Effector memory CD4-positive, alpha-beta T cell (primary cell): Measurements from ENCODE around the gene HSPA1L.

Experiments used
- DNase-seq, 3 donors: peaks; one replicate each; pipeline ENCODE4 v3.0.0-alpha.2; 2020
- H3K27ac ChIP-seq: 2 replicates; pipeline ENCODE4 v1.7.0; 2013; ENCODE audit warnings: mild to moderate bottlenecking, low read length, moderate library complexity; ENCODE audit not compliant: insufficient read depth, poor library complexity, severe bottlenecking
- H3K27me3 ChIP-seq: replicated peaks from 2 replicates; pipeline ENCODE4 v1.7.0; 2013; ENCODE audit warnings: mild to moderate bottlenecking, low read length; ENCODE audit not compliant: insufficient read depth, control insufficient read depth, poor library complexity, severe bottlenecking
- H3K36me3 ChIP-seq: 2 replicates; pipeline ENCODE4 v1.7.0; 2013; ENCODE audit warnings: mild to moderate bottlenecking, low read length, moderate library complexity; ENCODE audit not compliant: control insufficient read depth, insufficient read depth
- H3K4me1 ChIP-seq: 2 replicates; pipeline ENCODE4 v1.7.0; 2013; ENCODE audit warnings: low read length, mild to moderate bottlenecking; ENCODE audit not compliant: control insufficient read depth, insufficient read depth, poor library complexity, severe bottlenecking
- H3K4me3 ChIP-seq: 2 replicates; pipeline ENCODE4 v1.7.0; 2013; ENCODE audit warnings: low read length, low read depth, mild to moderate bottlenecking; ENCODE audit not compliant: insufficient read depth, poor library complexity, severe bottlenecking
- H3K9me3 ChIP-seq: 2 replicates; pipeline ENCODE4 v1.7.0; 2013; ENCODE audit warnings: mild to moderate bottlenecking, low read length, moderate library complexity; ENCODE audit not compliant: control insufficient read depth

HSPA1L gene

GRCh38 chr6:31776485-31776988, 38.5 kb downstream of the HSPA1L start:
- Histone ChIP-seq H3K4me1 (peaks cover 37% of the 10 kb centered on the region), H3K4me3 (peak overlapping the region; percentile 24), H3K36me3 (peaks cover 29% of the 10 kb centered on the region), H3K27ac (peak overlapping the region; percentile 7), H3K27me3 (no peaks in the 10 kb centered on the region), H3K9me3 (no peaks in the 10 kb centered on the region)
- no peak for DNase-seq

GRCh38 chr6:31775633-31776484, 39.2 kb downstream of the HSPA1L start:
- Histone ChIP-seq H3K9me3 (no peaks in the 10 kb centered on the region), H3K27ac (peak overlapping the region; percentile 7), H3K4me1 (peaks cover 37% of the 10 kb centered on the region), H3K27me3 (no peaks in the 10 kb centered on the region), H3K36me3 (peaks cover 22% of the 10 kb centered on the region), H3K4me3 (no peak overlapping the region)
- DNase-seq: no peak

GRCh38 chr6:31775184-31775583, 39.9 kb downstream of the HSPA1L start:
- Histone ChIP-seq H3K4me3 (no peak overlapping the region), H3K27ac (no peak overlapping the region), H3K4me1 (peaks cover 37% of the 10 kb centered on the region), H3K36me3 (peaks cover 16% of the 10 kb centered on the region), H3K27me3 (no peaks in the 10 kb centered on the region), H3K9me3 (no peaks in the 10 kb centered on the region)
- DNase-seq: no peak

GRCh38 chr6:31771992-31772358, 43.1 kb downstream of the HSPA1L start:
- Histone ChIP-seq H3K36me3 (no peaks in the 10 kb centered on the region), H3K4me1 (peaks cover 28% of the 10 kb centered on the region), H3K27me3 (no peaks in the 10 kb centered on the region), H3K4me3 (no peak overlapping the region), H3K9me3 (no peaks in the 10 kb centered on the region), H3K27ac (no peak overlapping the region)
- no peak for DNase-seq

GRCh38 chr6:31770860-31771259, 44.2 kb downstream of the HSPA1L start:
- DNase-seq: no peak
- H3K27ac ChIP-seq: no peak overlapping the region

GRCh38 chr6:31769684-31770371, 45.3 kb downstream of the HSPA1L start:
- no peaks in the 10 kb centered on the region for H3K27me3 ChIP-seq
- DNase-seq: peak; percentile 62 to 74 (median 69)
- H3K36me3 ChIP-seq: no peaks in the 10 kb centered on the region
- H3K27ac ChIP-seq: no peak overlapping the region
- H3K9me3 ChIP-seq: no peaks in the 10 kb centered on the region
- peaks cover 16% of the 10 kb centered on the region for H3K4me1 ChIP-seq
- H3K4me3 ChIP-seq: no peak overlapping the region

More at GRCh38 chr6:31770860-31771259, 44.2 kb downstream of the HSPA1L start:
- Histone ChIP-seq H3K4me1 (peaks cover 16% of the 10 kb centered on the region), H3K4me3 (no peak overlapping the region), H3K27me3 (no peaks in the 10 kb centered on the region), H3K9me3 (no peaks in the 10 kb centered on the region), H3K36me3 (no peaks in the 10 kb centered on the region)

- Histone ChIP-seq H3K27me3 (no peaks in the 10 kb centered on the region), H3K4me3 (no peak overlapping the region), H3K9me3 (no peaks in the 10 kb centered on the region), H3K4me1 (peaks cover 16% of the 10 kb centered on the region), H3K36me3 (no peaks in the 10 kb centered on the region), H3K27ac (no peak overlapping the region)
- no peak for DNase-seq
Observed at GRCh38 chr6:31768363-31769257, 46.5 kb downstream of the HSPA1L start.

GRCh38 chr6:31767096-31767645, 47.9 kb downstream of the HSPA1L start:
- Histone ChIP-seq H3K9me3 (no peaks in the 10 kb centered on the region), H3K4me3 (no peak overlapping the region), H3K27me3 (no peaks in the 10 kb centered on the region), H3K27ac (no peak overlapping the region), H3K4me1 (peaks cover 5% of the 10 kb centered on the region), H3K36me3 (no peaks in the 10 kb centered on the region)
- no peak for DNase-seq

GRCh38 chr6:31765910-31766794, 48.9 kb downstream of the HSPA1L start:
- H3K27me3 ChIP-seq: no peaks in the 10 kb centered on the region
- H3K27ac ChIP-seq: no peak overlapping the region
- no peak overlapping the region for H3K4me3 ChIP-seq
- no peaks in the 10 kb centered on the region for H3K4me1 ChIP-seq
- H3K9me3 ChIP-seq: no peaks in the 10 kb centered on the region
- DNase-seq: no peak
- H3K36me3 ChIP-seq: no peaks in the 10 kb centered on the region
